ENCODE results near the gene DUS3L. TPM values are rescaled to one million over a fixed set of nuclear protein-coding genes. Genes with fewer than 3 reads are reported as not detected.

The DUS3L gene
- total RNA-seq, 1 experiment from 2014 or later = 67.0 TPM

DNA sequence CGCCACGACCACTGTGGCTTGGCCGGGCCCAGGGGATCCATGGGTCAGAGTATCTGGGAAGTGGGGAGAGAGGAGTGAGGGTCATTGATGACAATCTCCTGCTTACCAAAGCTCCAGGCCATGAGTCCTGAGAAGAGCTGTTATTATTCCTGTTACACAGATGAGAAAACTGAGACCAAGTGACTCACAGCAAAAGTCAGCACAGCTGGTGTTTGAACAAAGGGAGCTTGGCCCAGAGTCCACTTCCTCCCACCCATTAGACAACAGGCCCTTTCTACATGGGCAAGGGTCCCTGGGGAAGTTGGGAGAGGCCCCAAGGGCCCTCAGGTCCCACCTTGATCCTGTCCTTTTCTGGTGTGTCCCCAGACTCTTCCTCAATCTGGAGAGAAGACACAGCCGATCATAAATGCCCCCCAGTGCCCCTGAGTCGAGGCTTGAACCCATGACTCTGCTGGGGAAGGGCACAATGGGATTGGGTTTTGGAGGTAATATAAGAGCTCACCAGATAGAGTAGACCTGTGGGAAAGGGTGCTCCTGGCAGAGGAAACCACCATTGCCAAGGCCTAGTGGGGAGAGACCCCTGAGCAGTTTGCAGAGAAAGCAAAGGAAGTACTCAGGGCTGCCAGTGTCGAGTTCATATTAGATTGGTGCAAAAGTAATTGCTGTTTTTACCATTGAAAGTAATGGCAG is 41.7 kb upstream of the DUS3L start:
- no CpG with 5 or more reads among the region's 6 CpGs for WGBS (ENCODE audit: extremely low coverage, insufficient read length, low lambda C conversion rate)
- no peak overlapping the region for H3K4me3 Mint-ChIP-seq
- no peaks in the 10 kb centered on the region for H4K20me1 ChIP-seq (ENCODE audit: control insufficient read depth, insufficient read depth, insufficient read length)
- H3K27ac Mint-ChIP-seq = no peak overlapping the region; a peak in 1 of 7 replicates
- no peak overlapping the region for H2BK120ac ChIP-seq (ENCODE audit: low read depth, low read length, poor library complexity, severe bottlenecking)
- no peak overlapping the region for H3K14ac ChIP-seq (ENCODE audit: insufficient read depth, low read length)
- H3K18ac ChIP-seq (ENCODE audit: insufficient read length, low read depth, low read length) = no peak overlapping the region
- TF ChIP-seq, protein P1, sequence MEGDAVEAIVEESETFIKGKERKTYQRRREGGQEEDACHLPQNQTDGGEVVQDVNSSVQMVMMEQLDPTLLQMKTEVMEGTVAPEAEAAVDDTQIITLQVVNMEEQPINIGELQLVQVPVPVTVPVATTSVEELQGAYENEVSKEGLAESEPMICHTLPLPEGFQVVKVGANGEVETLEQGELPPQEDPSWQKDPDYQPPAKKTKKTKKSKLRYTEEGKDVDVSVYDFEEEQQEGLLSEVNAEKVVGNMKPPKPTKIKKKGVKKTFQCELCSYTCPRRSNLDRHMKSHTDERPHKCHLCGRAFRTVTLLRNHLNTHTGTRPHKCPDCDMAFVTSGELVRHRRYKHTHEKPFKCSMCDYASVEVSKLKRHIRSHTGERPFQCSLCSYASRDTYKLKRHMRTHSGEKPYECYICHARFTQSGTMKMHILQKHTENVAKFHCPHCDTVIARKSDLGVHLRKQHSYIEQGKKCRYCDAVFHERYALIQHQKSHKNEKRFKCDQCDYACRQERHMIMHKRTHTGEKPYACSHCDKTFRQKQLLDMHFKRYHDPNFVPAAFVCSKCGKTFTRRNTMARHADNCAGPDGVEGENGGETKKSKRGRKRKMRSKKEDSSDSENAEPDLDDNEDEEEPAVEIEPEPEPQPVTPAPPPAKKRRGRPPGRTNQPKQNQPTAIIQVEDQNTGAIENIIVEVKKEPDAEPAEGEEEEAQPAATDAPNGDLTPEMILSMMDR (conservative IDR thresholded peaks at IDR 0.05) = no peak
- no peak overlapping the region for H2BK5ac ChIP-seq (ENCODE audit: insufficient read length, low read length)
- peaks cover 9% of the 10 kb centered on the region for H3K23me2 ChIP-seq (ENCODE audit: insufficient read length, low read depth, low read length, poor library complexity, severe bottlenecking)
- no peak overlapping the region for H3K56ac ChIP-seq (ENCODE audit: insufficient read length, low read depth, low read length)
- no peaks in the 10 kb centered on the region for H3K36me3 Mint-ChIP-seq (ENCODE audit: insufficient read depth in 1 of 3, low read depth in 3 of 3)
- H3K9ac ChIP-seq (ENCODE audit: extremely low read depth, insufficient read length, low read length) = no peak overlapping the region
- H3K27ac ChIP-seq (ENCODE audit: insufficient read length, low read depth, low read length) = no peak overlapping the region
- 0 out of 4 replicates have a peak, but pooled peaks cover 0 to 3% of the 10 kb centered on the region in 2 experiments for H3K4me1 Mint-ChIP-seq
- no peaks in the 10 kb centered on the region for H3K9me3 ChIP-seq (ENCODE audit: control insufficient read depth, low read depth, low read length)
- H3T11ph ChIP-seq (ENCODE audit: low read length) = no peak overlapping the region
- H3K27me3 ChIP-seq (ENCODE audit: insufficient read depth, low read length) = no peaks in the 10 kb centered on the region
- H3K79me2 ChIP-seq (ENCODE audit: insufficient read depth, low read length) = no peaks in the 10 kb centered on the region
- no peak overlapping the region for H2AFZ ChIP-seq (ENCODE audit: low read length)
- no peaks in the 10 kb centered on the region; a peak in 1 of 5 replicates for H3K9me3 Mint-ChIP-seq
- H3K27me3 Mint-ChIP-seq (ENCODE audit: low read depth) = peaks cover 46% of the 10 kb centered on the region
- H3K4me1 ChIP-seq (ENCODE audit: insufficient read depth, low read length) = no peaks in the 10 kb centered on the region
- no peak overlapping the region for H4K91ac ChIP-seq (ENCODE audit: insufficient read length, low read depth, low read length)
- H2AK5ac ChIP-seq (ENCODE audit: insufficient read length, low read length) = no peak overlapping the region
- H3K23ac ChIP-seq (ENCODE audit: insufficient read length, low read depth, low read length) = no peak overlapping the region
- H3K4me2 ChIP-seq (ENCODE audit: insufficient read depth, insufficient read length, low read length) = no peak overlapping the region
- no peak overlapping the region for H4K8ac ChIP-seq (replicated peaks; ENCODE audit: insufficient read length, low read depth, low read length)
- no peak overlapping the region for H2BK12ac ChIP-seq (ENCODE audit: insufficient read length, low read depth, low read length)
- H4K5ac ChIP-seq (ENCODE audit: insufficient read length, low read depth, low read length) = no peak overlapping the region
- DNase-seq = no peak
- no peaks in the 10 kb centered on the region for H3K79me1 ChIP-seq (ENCODE audit: insufficient read depth, low read depth, low read length, poor library complexity, severe bottlenecking)
- H2BK20ac ChIP-seq (ENCODE audit: low read depth, low read length, poor library complexity, severe bottlenecking) = no peak overlapping the region
- H2BK15ac ChIP-seq (ENCODE audit: low read depth, low read length) = no peak overlapping the region
- no peak overlapping the region for H3K4ac ChIP-seq (ENCODE audit: low read depth, low read length)
